GM10248 (cell line): Measurements from ENCODE around the gene PSMG4.

Source experiments
- CTCF ChIA-PET: fragments of 300-600 bp; sonication (Branson Sonifier 250); formaldehyde crosslinking; extraction: SDS; loops from one replicate; lab custom pipeline; 2021; ENCODE audit warnings: antibody characterized with exemption; lab: Yijun Ruan, JAX
- POLR2A ChIA-PET: fragments of 350-650 bp; sonication (Branson Sonifier 250); formaldehyde crosslinking; extraction: SDS; loops from one replicate; lab custom pipeline; 2020; ENCODE audit warnings: antibody characterized with exemption; lab: Yijun Ruan, JAX
- DNase-seq: peaks from one replicate; pipeline ENCODE4 v3.0.0; 2012; ENCODE audit errors: extremely low spot score
- CTCF ChIP-seq: IDR thresholded peaks from 2 replicates; pipeline ENCODE4 v1.5.1; 2012; ENCODE audit warnings: mild to moderate bottlenecking, low read depth; ENCODE audit errors: extremely low read depth, missing control alignments, control extremely low read depth

Gene PSMG4

GRCh38 chr6:3270258-3270657 is 11.5 kb downstream of the PSMG4 start:
- DNase-seq = no peak
- ChIA-PET POLR2A (no interaction called here), CTCF (interaction anchor here (1.3 to 2.1 kb wide), 3 partner anchors 9 to 19 kb away, joined by 3 to 8 read pairs (median 6); partner anchors contain the start of gene PSMG4)
- TF ChIP-seq CTCF = no peak

- CTCF ChIA-PET = interaction anchor here (1.2 to 3.3 kb wide), 5 partner anchors 20 to 460 kb away, joined by 3 to 16 read pairs (median 4); no protein-coding TSS in a partner anchor
- DNase-seq = no peak
- no peak for TF ChIP-seq CTCF
- POLR2A ChIA-PET = no interaction called here
These were observed 13.0 kb downstream of the PSMG4 start for GRCh38 chr6:3271756-3272155.

GRCh38 chr6:3272911-3273547 is 14.3 kb downstream of the PSMG4 start:
- TF ChIP-seq CTCF = no peak
- ChIA-PET CTCF (interaction anchor here (0.8 to 3.3 kb wide), 10 partner anchors 8 to 705 kb away, joined by 3 to 16 read pairs (median 4); no protein-coding TSS in a partner anchor), POLR2A (no interaction called here)
- no peak for DNase-seq

- POLR2A ChIA-PET = no interaction called here
- CTCF ChIA-PET = interaction anchor here (0.9 to 3.3 kb wide), 8 partner anchors 8 to 704 kb away, joined by 3 to 16 read pairs (median 4); no protein-coding TSS in a partner anchor
- no peak for TF ChIP-seq CTCF
- DNase-seq = no peak
These were observed 15.2 kb downstream of the PSMG4 start for GRCh38 chr6:3273707-3274521.

GRCh38 chr6:3276174-3277167 is 17.7 kb downstream of the PSMG4 start:
- POLR2A ChIA-PET = interaction anchor here (1.0 kb wide), 1 partner anchor 12 kb away, joined by 6 read pairs; no protein-coding TSS in a partner anchor
- TF ChIP-seq CTCF = no peak
- no peak for DNase-seq
- CTCF ChIA-PET = interaction anchor here (0.7 to 2.6 kb wide), 5 partner anchors 17 to 456 kb away, joined by 3 to 23 read pairs (median 3); no protein-coding TSS in a partner anchor
